Small intestine (tissue), 7 donors: Measurements from ENCODE around the gene SLC17A5. TPM values are rescaled to one million over a fixed set of nuclear protein-coding genes. Genes with fewer than 3 reads are reported as not detected.

Source experiments
- DNase-seq, 2 donors: peaks; one replicate each; pipeline versions ENCODE4 v3.0.0 to v3.0.0-alpha.2; 2013
- FAIRE-seq: peaks from 2 replicates; lab custom pipeline; 2012; peaks lifted over from hg19 to GRCh38; lab: Jason Lieb, UNC
- H3K27ac ChIP-seq, 3 donors: one replicate each; pipeline ENCODE4 v1.5.1; 2013; ENCODE audit warnings: low read length in 2 of 3, mild to moderate bottlenecking in 2 of 3, control low read depth in 1 of 3, inconsistent platforms in 1 of 3, low read depth in 1 of 3, moderate library complexity in 1 of 3
- H3K27me3 ChIP-seq, 3 donors: one replicate each; pipeline ENCODE4 v1.6.1; 2013; ENCODE audit warnings: low read length in 3 of 3, inconsistent platforms in 1 of 3; ENCODE audit not compliant: control insufficient read depth in 3 of 3, insufficient read depth in 3 of 3
- H3K36me3 ChIP-seq, 3 donors: one replicate each; pipeline ENCODE4 v1.6.1; 2013; ENCODE audit warnings: low read length in 3 of 3, inconsistent platforms in 1 of 3, low read depth in 1 of 3, mild to moderate bottlenecking in 1 of 3, moderate library complexity in 1 of 3; ENCODE audit not compliant: control insufficient read depth in 3 of 3, insufficient read depth in 2 of 3
- H3K4me1 ChIP-seq, 3 donors: one replicate each; pipeline ENCODE4 v1.6.1; 2013; ENCODE audit warnings: low read length in 2 of 3, inconsistent platforms in 1 of 3, low read depth in 1 of 3, mild to moderate bottlenecking in 1 of 3, moderate library complexity in 1 of 3; ENCODE audit not compliant: control insufficient read depth in 3 of 3, insufficient read depth in 2 of 3
- H3K4me3 ChIP-seq, 3 donors: one replicate each; pipeline ENCODE4 v1.5.1; 2013; ENCODE audit warnings: low read length in 3 of 3, control low read depth in 1 of 3, inconsistent platforms in 1 of 3, low read depth in 1 of 3, mild to moderate bottlenecking in 1 of 3, moderate library complexity in 1 of 3
- H3K9me3 ChIP-seq, 2 donors: one replicate each; pipeline ENCODE4 v1.6.1; 2013; ENCODE audit warnings: low read depth in 1 of 2, low read length in 1 of 2; ENCODE audit not compliant: control insufficient read depth in 2 of 2, insufficient read depth in 1 of 2
- WGBS, 3 donors: extraction: QIAGEN DNeasy Blood & Tissue Kit; methylation state at CpG; one replicate each; pipeline ENCODE4 v1.1.7; 2013; 5-methylcytosine and 5-hydroxymethylcytosine counted together
- polyA plus RNA-seq, 4 donors: library from polyadenylated mRNA; stranded (reverse) in 3 of 4; unstranded in 1 of 4; fragments of 200-250 nt in 3 of 4; fragments of 120-200 nt in 1 of 4; gene quantifications; one replicate each; pipeline versions ENCODE4 v1.2.1 to v1.2.3, GENCODE V29; 2013
- donor health status: healthy with polysubstance abuse.
- donor health status: control.
- donor health status: control.
- donor health status: Bipolar disorder and iron deficiency.
- donor health status: healthy.

The SLC17A5 gene
- polyA plus RNA-seq, 4 donors: 4.9 to 152 (median 11.5) TPM

- no peak overlapping the region for H3K27ac ChIP-seq
- no peak overlapping the region for H3K4me3 ChIP-seq
- peak; percentile 77 to 93 for DNase-seq
- peaks cover 0 to 2% of the 10 kb centered on the region in 2 donors for H3K9me3 ChIP-seq
- 34 to 46% (median 37%) methylated on average over 4 of the region's 4 CpGs for WGBS, 3 donors
- H3K36me3 ChIP-seq: no peaks in the 10 kb centered on the region
- H3K4me1 ChIP-seq: peaks cover 0 to 3% (median 0%) of the 10 kb centered on the region in 3 donors
- no peak for FAIRE-seq
- no peaks in the 10 kb centered on the region for H3K27me3 ChIP-seq
These were observed 21.8 kb upstream of the SLC17A5 start for GRCh38 chr6:73675466-73676098.

- no peaks in the 10 kb centered on the region for H3K36me3 ChIP-seq
- DNase-seq: no peak
- H3K4me3 ChIP-seq: no peak overlapping the region
- H3K4me1 ChIP-seq: peaks cover 0 to 5% (median 0%) of the 10 kb centered on the region in 3 donors
- H3K27ac ChIP-seq: no peak overlapping the region
- WGBS, 3 donors: 82 to 83% (median 83%) methylated on average over 8 of the region's 8 CpGs
- FAIRE-seq: no peak
- peaks cover 0 to 9% of the 10 kb centered on the region in 2 donors for H3K9me3 ChIP-seq
- no peaks in the 10 kb centered on the region for H3K27me3 ChIP-seq
These were observed 18.3 kb upstream of the SLC17A5 start for GRCh38 chr6:73671911-73672685.

GRCh38 chr6:73669005-73669404, 15.2 kb upstream of the SLC17A5 start:
- Histone ChIP-seq H3K27ac (no peak overlapping the region), H3K4me3 (no peak overlapping the region), H3K36me3 (no peaks in the 10 kb centered on the region), H3K9me3 (peaks cover 0 to 9% of the 10 kb centered on the region in 2 donors), H3K4me1 (peaks cover 0 to 19% (median 2%) of the 10 kb centered on the region in 3 donors), H3K27me3 (no peaks in the 10 kb centered on the region)
- WGBS, 3 donors: 36 to 95% (median 65%) methylated on average over 1 of the region's 1 CpG
- FAIRE-seq (no peak), DNase-seq (no peak)

- DNase-seq: no peak
- Histone ChIP-seq H3K9me3 (peaks cover 0 to 9% of the 10 kb centered on the region in 2 donors), H3K36me3 (no peaks in the 10 kb centered on the region), H3K27ac (no peak overlapping the region), H3K4me1 (peaks cover 0 to 20% (median 2%) of the 10 kb centered on the region in 3 donors), H3K4me3 (no peak overlapping the region), H3K27me3 (no peaks in the 10 kb centered on the region)
- no peak for FAIRE-seq
- WGBS, 3 donors: 50 to 65% (median 56%) methylated on average over 1 of the region's 1 CpG
These were observed 14.0 kb upstream of the SLC17A5 start for GRCh38 chr6:73667798-73668197.

GRCh38 chr6:73666393-73666792, 12.6 kb upstream of the SLC17A5 start:
- Histone ChIP-seq H3K36me3 (no peaks in the 10 kb centered on the region), H3K9me3 (peaks cover 0 to 9% of the 10 kb centered on the region in 2 donors), H3K4me1 (peaks cover 0 to 20% (median 2%) of the 10 kb centered on the region in 3 donors), H3K27me3 (no peaks in the 10 kb centered on the region), H3K4me3 (no peak overlapping the region), H3K27ac (peak overlapping the region in 1 of 3 donors; percentile 59)
- 44 to 61% (median 59%) methylated on average over 2 of the region's 2 CpGs for WGBS, 3 donors
- DNase-seq (no peak), FAIRE-seq (no peak)

GRCh38 chr6:73665686-73666319, 12.0 kb upstream of the SLC17A5 start:
- H3K4me1 ChIP-seq: peaks cover 0 to 20% (median 2%) of the 10 kb centered on the region in 3 donors
- FAIRE-seq (peak; percentile 33), DNase-seq (peak; percentile 70 to 80)
- H3K27ac ChIP-seq: peak overlapping the region; percentile 55 to 60 (median 59)
- H3K36me3 ChIP-seq: no peaks in the 10 kb centered on the region
- H3K27me3 ChIP-seq: no peaks in the 10 kb centered on the region
- H3K9me3 ChIP-seq: peaks cover 0 to 9% of the 10 kb centered on the region in 2 donors
- no peak overlapping the region for H3K4me3 ChIP-seq
- 23 to 46% (median 35%) methylated on average over 3 of the region's 3 CpGs for WGBS, 3 donors

- Histone ChIP-seq H3K4me1 (peaks cover 0 to 20% (median 2%) of the 10 kb centered on the region in 3 donors), H3K27ac (no peak overlapping the region), H3K36me3 (no peaks in the 10 kb centered on the region), H3K4me3 (no peak overlapping the region), H3K27me3 (no peaks in the 10 kb centered on the region), H3K9me3 (no peaks in the 10 kb centered on the region)
- DNase-seq (no peak), FAIRE-seq (no peak)
- WGBS, 3 donors: 87 to 94% (median 87%) methylated on average over 2 of the region's 2 CpGs
These were observed 10.9 kb upstream of the SLC17A5 start for GRCh38 chr6:73664701-73665100.

- no peak for FAIRE-seq
- Histone ChIP-seq H3K4me3 (no peak overlapping the region), H3K27me3 (no peaks in the 10 kb centered on the region), H3K36me3 (no peaks in the 10 kb centered on the region), H3K27ac (no peak overlapping the region), H3K9me3 (no peaks in the 10 kb centered on the region), H3K4me1 (peaks cover 0 to 11% (median 0%) of the 10 kb centered on the region in 3 donors)
- no peak for DNase-seq
- WGBS, 3 donors: 76 to 80% (median 79%) methylated on average over 3 of the region's 3 CpGs
These were observed 3.4 kb upstream of the SLC17A5 start for GRCh38 chr6:73657201-73657600.
